ENCODE results near the gene FGFR2.
"Not testable (repeated sequence)": the region's sequence is repeated elsewhere in the genome, so short reads cannot be mapped to it uniquely, and the experiment has no call there.

Gene FGFR2

GRCh38 chr10:121532292-121532864 lies 65.9 kb downstream of the FGFR2 start:
- Mint-ChIP-seq H3K9me3 (ENCODE audit: low read depth) (no peaks in the 10 kb centered on the region), H3K4me3 (no peak overlapping the region), H3K4me1 (ENCODE audit: low read depth) (no peaks in the 10 kb centered on the region), H3K27me3 (peaks cover 2% of the 10 kb centered on the region), H3K36me3 (no peaks in the 10 kb centered on the region), H3K27ac (no peak overlapping the region)

GRCh38 chr10:121531830-121532178 lies 66.4 kb downstream of the FGFR2 start:
- H3K4me3 Mint-ChIP-seq: no peak overlapping the region
- no peaks in the 10 kb centered on the region for H3K9me3 Mint-ChIP-seq (ENCODE audit: low read depth)
- H3K36me3 Mint-ChIP-seq: no peaks in the 10 kb centered on the region
- H3K27me3 Mint-ChIP-seq: peaks cover 2% of the 10 kb centered on the region
- no peak overlapping the region for H3K27ac Mint-ChIP-seq
- no peaks in the 10 kb centered on the region for H3K4me1 Mint-ChIP-seq (ENCODE audit: low read depth)

GRCh38 chr10:121531076-121531829 lies 67.0 kb downstream of the FGFR2 start:
- H3K4me1 Mint-ChIP-seq (ENCODE audit: low read depth): no peaks in the 10 kb centered on the region
- no peaks in the 10 kb centered on the region for H3K9me3 Mint-ChIP-seq (ENCODE audit: low read depth)
- H3K27ac Mint-ChIP-seq: no peak overlapping the region
- no peak overlapping the region for H3K4me3 Mint-ChIP-seq
- no peaks in the 10 kb centered on the region for H3K36me3 Mint-ChIP-seq
- H3K27me3 Mint-ChIP-seq: peaks cover 2% of the 10 kb centered on the region

- H3K4me3 Mint-ChIP-seq: no peak overlapping the region
- peaks cover 2% of the 10 kb centered on the region for H3K27me3 Mint-ChIP-seq
- no peaks in the 10 kb centered on the region for H3K9me3 Mint-ChIP-seq (ENCODE audit: low read depth)
- no peaks in the 10 kb centered on the region for H3K4me1 Mint-ChIP-seq (ENCODE audit: low read depth)
- no peaks in the 10 kb centered on the region for H3K36me3 Mint-ChIP-seq
- no peak overlapping the region for H3K27ac Mint-ChIP-seq
Observed at GRCh38 chr10:121530481-121531075, 67.7 kb downstream of the FGFR2 start.

GRCh38 chr10:121527690-121528089 lies 70.6 kb downstream of the FGFR2 start:
- H3K9me3 Mint-ChIP-seq (ENCODE audit: low read depth): no peaks in the 10 kb centered on the region
- no peaks in the 10 kb centered on the region for H3K4me1 Mint-ChIP-seq (ENCODE audit: low read depth)
- H3K27ac Mint-ChIP-seq: no peak overlapping the region
- H3K36me3 Mint-ChIP-seq: no peaks in the 10 kb centered on the region
- H3K4me3 Mint-ChIP-seq: no peak overlapping the region
- peaks cover 2% of the 10 kb centered on the region for H3K27me3 Mint-ChIP-seq

- Mint-ChIP-seq H3K27me3 (peaks cover 2% of the 10 kb centered on the region), H3K4me1 (ENCODE audit: low read depth) (no peaks in the 10 kb centered on the region), H3K36me3 (no peaks in the 10 kb centered on the region), H3K27ac (no peak overlapping the region), H3K9me3 (ENCODE audit: low read depth) (peaks cover 1% of the 10 kb centered on the region), H3K4me3 (no peak overlapping the region)
Observed at GRCh38 chr10:121526801-121527221, 71.4 kb downstream of the FGFR2 start.

GRCh38 chr10:121526135-121526790 lies 72.0 kb downstream of the FGFR2 start:
- no peak overlapping the region for H3K27ac Mint-ChIP-seq
- H3K4me3 Mint-ChIP-seq: no peak overlapping the region
- H3K36me3 Mint-ChIP-seq: no peaks in the 10 kb centered on the region
- H3K9me3 Mint-ChIP-seq (ENCODE audit: low read depth): peaks cover 3% of the 10 kb centered on the region
- no peaks in the 10 kb centered on the region for H3K4me1 Mint-ChIP-seq (ENCODE audit: low read depth)
- peaks cover 2% of the 10 kb centered on the region for H3K27me3 Mint-ChIP-seq

GRCh38 chr10:121525251-121526134 lies 72.8 kb downstream of the FGFR2 start:
- H3K27me3 Mint-ChIP-seq: peaks cover 2% of the 10 kb centered on the region
- H3K36me3 Mint-ChIP-seq: no peaks in the 10 kb centered on the region
- no peak overlapping the region for H3K27ac Mint-ChIP-seq
- no peak overlapping the region for H3K4me3 Mint-ChIP-seq
- no peaks in the 10 kb centered on the region for H3K4me1 Mint-ChIP-seq (ENCODE audit: low read depth)
- H3K9me3 Mint-ChIP-seq (ENCODE audit: low read depth): peaks cover 3% of the 10 kb centered on the region

- Mint-ChIP-seq H3K4me1 (ENCODE audit: low read depth) (no peaks in the 10 kb centered on the region), H3K36me3 (no peaks in the 10 kb centered on the region), H3K4me3 (no peak overlapping the region), H3K27ac (no peak overlapping the region), H3K9me3 (ENCODE audit: low read depth) (peaks cover 3% of the 10 kb centered on the region), H3K27me3 (no peaks in the 10 kb centered on the region)
Observed at GRCh38 chr10:121524157-121524817, 74.0 kb downstream of the FGFR2 start.

GRCh38 chr10:121522831-121523230 lies 75.4 kb downstream of the FGFR2 start:
- Mint-ChIP-seq H3K4me3 (no peak overlapping the region), H3K9me3 (ENCODE audit: low read depth) (peaks cover 3% of the 10 kb centered on the region), H3K4me1 (ENCODE audit: low read depth) (no peaks in the 10 kb centered on the region), H3K27ac (no peak overlapping the region), H3K36me3 (no peaks in the 10 kb centered on the region), H3K27me3 (no peaks in the 10 kb centered on the region)

GRCh38 chr10:121521794-121522556 lies 76.3 kb downstream of the FGFR2 start:
- Mint-ChIP-seq H3K27me3 (no peaks in the 10 kb centered on the region), H3K4me1 (ENCODE audit: low read depth) (no peaks in the 10 kb centered on the region), H3K27ac (no peak overlapping the region), H3K36me3 (no peaks in the 10 kb centered on the region), H3K9me3 (ENCODE audit: low read depth) (peaks cover 3% of the 10 kb centered on the region), H3K4me3 (no peak overlapping the region)

GRCh38 chr10:121520526-121520925 lies 77.7 kb downstream of the FGFR2 start:
- H3K9me3 Mint-ChIP-seq (ENCODE audit: low read depth); H3K4me3 Mint-ChIP-seq; H3K4me1 Mint-ChIP-seq (ENCODE audit: low read depth); H3K27ac Mint-ChIP-seq; H3K36me3 Mint-ChIP-seq; H3K27me3 Mint-ChIP-seq: not testable (repeated sequence)

- Mint-ChIP-seq H3K4me1 (ENCODE audit: low read depth) (no peaks in the 10 kb centered on the region), H3K9me3 (ENCODE audit: low read depth) (peaks cover 3% of the 10 kb centered on the region), H3K27ac (no peak overlapping the region), H3K4me3 (no peak overlapping the region), H3K36me3 (no peaks in the 10 kb centered on the region), H3K27me3 (no peaks in the 10 kb centered on the region)
Observed at GRCh38 chr10:121519901-121520493, 78.2 kb downstream of the FGFR2 start.

Data from activated naive CD8-positive, alpha-beta T cell (primary cell).